H9 (cell line): ENCODE data around the gene MPC1. TPM values are rescaled to one million over a fixed set of nuclear protein-coding genes. Genes with fewer than 3 reads are reported as not detected.

Experiments
- DNase-seq: peaks from one replicate; pipeline ENCODE4 v3.0.0-alpha.2; 2017
- H2AFZ ChIP-seq: one replicate; pipeline ENCODE4 v1.6.1; 2013; ENCODE audit warnings: mild to moderate bottlenecking, low read length, control low read depth, moderate library complexity
- H2AK5ac ChIP-seq: 2 replicates; pipeline ENCODE4 v1.6.1; 2013; ENCODE audit warnings: low read length, control low read depth, mixed read lengths; ENCODE audit not compliant: insufficient read length
- H2BK120ac ChIP-seq: one replicate; pipeline ENCODE4 v1.6.1; 2013; ENCODE audit warnings: low read depth, mild to moderate bottlenecking, low read length, control low read depth, inconsistent platforms; ENCODE audit not compliant: poor library complexity, severe bottlenecking
- H2BK12ac ChIP-seq: 2 replicates; pipeline ENCODE4 v1.6.1; 2013; ENCODE audit warnings: low read length, control low read depth, mixed read lengths, low read depth; ENCODE audit not compliant: insufficient read length
- H2BK15ac ChIP-seq: 2 replicates; pipeline ENCODE4 v1.6.1; 2013; ENCODE audit warnings: low read depth, low read length, control low read depth
- H2BK20ac ChIP-seq: one replicate; pipeline ENCODE4 v1.6.1; 2013; ENCODE audit warnings: low read depth, mild to moderate bottlenecking, low read length, control low read depth, inconsistent platforms; ENCODE audit not compliant: poor library complexity, severe bottlenecking
- H2BK5ac ChIP-seq: 2 replicates; pipeline ENCODE4 v1.6.1; 2013; ENCODE audit warnings: low read length, control low read depth, mixed read lengths; ENCODE audit not compliant: insufficient read length
- H3K14ac ChIP-seq: 2 replicates; pipeline ENCODE4 v1.6.1; 2013; ENCODE audit warnings: low read length, control low read depth; ENCODE audit not compliant: insufficient read depth
- H3K18ac ChIP-seq: 2 replicates; pipeline ENCODE4 v1.6.1; 2013; ENCODE audit warnings: low read depth, mild to moderate bottlenecking, mixed read lengths, low read length, control low read depth; ENCODE audit not compliant: insufficient read length
- H3K23ac ChIP-seq: 2 replicates; pipeline ENCODE4 v1.6.1; 2013; ENCODE audit warnings: low read length, control low read depth, mixed read lengths, low read depth; ENCODE audit not compliant: insufficient read length
- H3K23me2 ChIP-seq: 2 replicates; pipeline ENCODE4 v1.6.1; 2013; ENCODE audit warnings: low read depth, mild to moderate bottlenecking, mixed read lengths, low read length, control low read depth; ENCODE audit not compliant: insufficient read length, poor library complexity, severe bottlenecking
- H3K27ac ChIP-seq: 2 replicates; pipeline ENCODE4 v1.5.1; 2013; ENCODE audit warnings: low read length, control low read depth, mixed read lengths, low read depth; ENCODE audit not compliant: insufficient read length
- H3K27me3 ChIP-seq: 2 replicates; pipeline ENCODE4 v1.6.1; 2013; ENCODE audit warnings: low read length, control low read depth, inconsistent platforms; ENCODE audit not compliant: insufficient read depth
- H3K4ac ChIP-seq: 2 replicates; pipeline ENCODE4 v1.6.1; 2013; ENCODE audit warnings: low read depth, mild to moderate bottlenecking, control low read depth, inconsistent platforms, low read length, moderate library complexity
- H3K4me1 ChIP-seq: 2 replicates; pipeline ENCODE4 v1.6.1; 2013; ENCODE audit warnings: low read length, control low read depth, inconsistent platforms; ENCODE audit not compliant: insufficient read depth
- H3K4me2 ChIP-seq: 2 replicates; pipeline ENCODE4 v1.6.1; 2013; ENCODE audit warnings: low read length, control low read depth, mixed read lengths; ENCODE audit not compliant: insufficient read length, insufficient read depth
- H3K56ac ChIP-seq: 2 replicates; pipeline ENCODE4 v1.6.1; 2013; ENCODE audit warnings: low read depth, mild to moderate bottlenecking, mixed read lengths, low read length, control low read depth; ENCODE audit not compliant: insufficient read length
- H3K79me1 ChIP-seq: 2 replicates; pipeline ENCODE4 v1.6.1; 2013; ENCODE audit warnings: low read depth, mild to moderate bottlenecking, moderate library complexity, low read length, control low read depth, inconsistent platforms; ENCODE audit not compliant: insufficient read depth, poor library complexity, severe bottlenecking
- H3K79me2 ChIP-seq: 2 replicates; pipeline ENCODE4 v1.6.1; 2013; ENCODE audit warnings: low read length, control low read depth, inconsistent platforms; ENCODE audit not compliant: insufficient read depth
- H3K9ac ChIP-seq: 2 replicates; pipeline ENCODE4 v1.6.1; 2013; ENCODE audit warnings: low read length, control low read depth, mixed read lengths; ENCODE audit not compliant: insufficient read length; ENCODE audit errors: extremely low read depth
- H3K9me3 ChIP-seq: one replicate; pipeline ENCODE4 v1.6.1; 2013; ENCODE audit warnings: low read depth, low read length, inconsistent platforms; ENCODE audit not compliant: control insufficient read depth
- H3T11ph ChIP-seq: one replicate; pipeline ENCODE4 v1.6.1; 2013; ENCODE audit warnings: mild to moderate bottlenecking, low read length, control low read depth, inconsistent platforms
- H4K20me1 ChIP-seq: one replicate; pipeline ENCODE4 v1.6.1; 2013; ENCODE audit not compliant: control insufficient read depth, insufficient read length, insufficient read depth
- H4K5ac ChIP-seq: 2 replicates; pipeline ENCODE4 v1.6.1; 2013; ENCODE audit warnings: low read depth, mild to moderate bottlenecking, mixed read lengths, low read length, control low read depth; ENCODE audit not compliant: insufficient read length
- H4K8ac ChIP-seq: replicated peaks from 2 replicates; pipeline ENCODE4 v1.6.1; 2013; ENCODE audit warnings: low read length, control low read depth, mixed read lengths, low read depth; ENCODE audit not compliant: insufficient read length
- H4K91ac ChIP-seq: 2 replicates; pipeline ENCODE4 v1.6.1; 2013; ENCODE audit warnings: low read depth, mild to moderate bottlenecking, moderate library complexity, mixed read lengths, low read length, control low read depth; ENCODE audit not compliant: insufficient read length
- H3K27ac Mint-ChIP-seq, 3 experiments: 2 replicates in 2 of 3; 3 replicates in 1 of 3; pipeline ENCODE4 v1.8.0; 2020 to 2021; ENCODE audit warnings: mixed read lengths in 3 of 3, mild to moderate bottlenecking in 1 of 3, moderate library complexity in 1 of 3
- H3K27me3 Mint-ChIP-seq: 2 replicates; pipeline ENCODE4 v1.8.0; 2021; ENCODE audit warnings: low read depth, mild to moderate bottlenecking, moderate library complexity, mixed read lengths
- H3K36me3 Mint-ChIP-seq, 3 experiments: 2 replicates in 2 of 3; 3 replicates in 1 of 3; pipeline ENCODE4 v1.8.0; 2020 to 2021; ENCODE audit warnings: low read depth in 3 of 3, mixed read lengths in 3 of 3; ENCODE audit not compliant: insufficient read depth in 1 of 3
- H3K4me1 Mint-ChIP-seq, 2 experiments: 2 replicates each; pipeline ENCODE4 v1.8.0; 2020; ENCODE audit warnings: mixed read lengths in 2 of 2
- H3K4me3 Mint-ChIP-seq, 2 experiments: 2 replicates in 1 of 2; 3 replicates in 1 of 2; pipeline ENCODE4 v1.8.0; 2020 to 2021; ENCODE audit warnings: mild to moderate bottlenecking in 2 of 2, mixed read lengths in 2 of 2, moderate library complexity in 1 of 2
- H3K9me3 Mint-ChIP-seq, 2 experiments: 2 replicates in 1 of 2; 3 replicates in 1 of 2; pipeline ENCODE4 v1.8.0; 2020; ENCODE audit warnings: mild to moderate bottlenecking in 2 of 2, mixed read lengths in 2 of 2, moderate library complexity in 1 of 2
- WGBS: extraction: QIAGEN DNeasy Blood & Tissue Kit; methylation state at CpG from one replicate; pipeline ENCODE4 v1.1.7; 2013; ENCODE audit warnings: missing lambda C conversion rate, low lambda C conversion rate, mixed read lengths; ENCODE audit not compliant: insufficient read length; ENCODE audit errors: extremely low coverage; 5-methylcytosine and 5-hydroxymethylcytosine counted together
- total RNA-seq: library from RNA; stranded (reverse); gene quantifications from 2 replicates; pipeline ENCODE4 v1.2.1, GENCODE V29; 2021
- TF ChIP-seq, protein P1 (sequence below): fragments of 200-600 bp; sonication (generic); conservative IDR thresholded peaks from 3 replicates; pipeline ENCODE4 v1.8.0; 2021; ENCODE audit warnings: antibody characterized with exemption, mild to moderate bottlenecking

Gene MPC1
- total RNA-seq, 1 experiment from 2014 or later, result 10.0 TPM

DNA sequence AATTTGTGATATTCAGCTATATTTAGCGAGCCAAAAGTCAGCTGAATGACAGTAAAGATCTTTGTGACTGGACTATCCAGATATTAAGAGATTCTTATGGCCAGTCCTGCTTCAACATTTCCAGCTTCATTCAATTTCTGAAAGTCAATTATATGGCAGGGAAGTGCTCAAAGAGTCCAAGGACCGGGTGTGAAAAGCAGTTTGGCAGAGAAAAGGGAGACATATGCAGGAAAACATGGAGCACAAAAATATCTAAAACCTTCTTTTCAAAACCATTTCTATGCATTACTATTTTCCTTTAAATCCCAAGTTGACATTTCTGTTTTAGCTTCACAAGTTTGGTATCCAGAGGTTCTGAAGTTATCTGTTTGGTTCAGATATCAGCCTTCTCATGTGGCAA lies 5.0 kb downstream of the MPC1 start:
- H3K9me3 Mint-ChIP-seq, result no peaks in the 10 kb centered on the region
- peaks cover 4% of the 10 kb centered on the region; the same call in 1 of the 2 replicates for H3K4me1 ChIP-seq
- no peak overlapping the region for H2BK20ac ChIP-seq
- H2BK15ac ChIP-seq, result no peak overlapping the region
- peaks cover 6% of the 10 kb centered on the region for H3K23me2 ChIP-seq
- no peak overlapping the region for H2BK5ac ChIP-seq
- H3K56ac ChIP-seq, result no peak overlapping the region
- H4K5ac ChIP-seq, result no peak overlapping the region
- no peak overlapping the region for H3K4ac ChIP-seq
- no peak overlapping the region for H3K4me3 Mint-ChIP-seq
- H3K27ac ChIP-seq, result no peak overlapping the region
- H3K9me3 ChIP-seq, result no peaks in the 10 kb centered on the region
- H3K23ac ChIP-seq, result no peak overlapping the region
- H3K79me1 ChIP-seq, result no peaks in the 10 kb centered on the region
- H3K27me3 ChIP-seq, result no peaks in the 10 kb centered on the region
- H3K14ac ChIP-seq, result no peak overlapping the region
- no peak overlapping the region for H4K8ac ChIP-seq
- no peak overlapping the region for H2AK5ac ChIP-seq
- TF ChIP-seq, protein P1, sequence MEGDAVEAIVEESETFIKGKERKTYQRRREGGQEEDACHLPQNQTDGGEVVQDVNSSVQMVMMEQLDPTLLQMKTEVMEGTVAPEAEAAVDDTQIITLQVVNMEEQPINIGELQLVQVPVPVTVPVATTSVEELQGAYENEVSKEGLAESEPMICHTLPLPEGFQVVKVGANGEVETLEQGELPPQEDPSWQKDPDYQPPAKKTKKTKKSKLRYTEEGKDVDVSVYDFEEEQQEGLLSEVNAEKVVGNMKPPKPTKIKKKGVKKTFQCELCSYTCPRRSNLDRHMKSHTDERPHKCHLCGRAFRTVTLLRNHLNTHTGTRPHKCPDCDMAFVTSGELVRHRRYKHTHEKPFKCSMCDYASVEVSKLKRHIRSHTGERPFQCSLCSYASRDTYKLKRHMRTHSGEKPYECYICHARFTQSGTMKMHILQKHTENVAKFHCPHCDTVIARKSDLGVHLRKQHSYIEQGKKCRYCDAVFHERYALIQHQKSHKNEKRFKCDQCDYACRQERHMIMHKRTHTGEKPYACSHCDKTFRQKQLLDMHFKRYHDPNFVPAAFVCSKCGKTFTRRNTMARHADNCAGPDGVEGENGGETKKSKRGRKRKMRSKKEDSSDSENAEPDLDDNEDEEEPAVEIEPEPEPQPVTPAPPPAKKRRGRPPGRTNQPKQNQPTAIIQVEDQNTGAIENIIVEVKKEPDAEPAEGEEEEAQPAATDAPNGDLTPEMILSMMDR, result no peak
- H3T11ph ChIP-seq, result no peak overlapping the region
- no peaks in the 10 kb centered on the region for H3K27me3 Mint-ChIP-seq
- no peak overlapping the region for H3K9ac ChIP-seq
- H3K18ac ChIP-seq, result no peak overlapping the region
- H2BK120ac ChIP-seq, result no peak overlapping the region
- H3K79me2 ChIP-seq, result no peaks in the 10 kb centered on the region
- no CpG with 5 or more reads among the region's 2 CpGs for WGBS
- H2BK12ac ChIP-seq, result no peak overlapping the region
- H3K27ac Mint-ChIP-seq, result no peak overlapping the region
- peaks cover 9 to 23% of the 10 kb centered on the region in 2 experiments for H3K4me1 Mint-ChIP-seq
- DNase-seq, result no peak
- H4K20me1 ChIP-seq, result no peaks in the 10 kb centered on the region
- H3K4me2 ChIP-seq, result no peak overlapping the region
- H4K91ac ChIP-seq, result no peak overlapping the region
- H2AFZ ChIP-seq, result no peak overlapping the region
- peaks cover 0 to 3% (median 2%) of the 10 kb centered on the region in 3 experiments; a peak in 1 of 7 replicates for H3K36me3 Mint-ChIP-seq
